HUDEP-2 (cell line): ENCODE results near the gene KCNK18.

ENCODE experiments used
- DNase-seq, 76 experiments: peaks; one replicate each; lab custom pipeline; 2025; ENCODE audit not compliant: unreplicated experiment in 76 of 76; lab: John Stamatoyannopoulos, UW

KCNK18 gene

DNA sequence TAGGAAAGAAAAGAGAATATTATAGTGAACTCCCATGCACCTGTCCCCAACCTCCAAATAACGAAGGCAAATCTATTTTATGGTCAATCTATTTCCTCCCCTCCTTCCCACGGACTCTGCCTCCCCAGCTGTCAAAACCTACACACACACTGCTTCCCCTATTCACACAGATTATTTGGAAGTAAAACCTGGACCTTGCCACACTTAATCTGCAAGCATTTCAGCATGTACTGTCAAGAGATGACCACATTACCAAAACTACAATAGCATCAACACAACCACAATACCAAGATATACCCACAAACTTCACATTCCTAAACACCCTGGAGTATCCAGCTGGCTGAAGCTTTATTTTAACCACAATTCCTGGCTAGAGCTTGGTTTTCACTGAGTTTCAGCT, 27.8 kb upstream of the KCNK18 start:
- DNase-seq = no peak

DNA sequence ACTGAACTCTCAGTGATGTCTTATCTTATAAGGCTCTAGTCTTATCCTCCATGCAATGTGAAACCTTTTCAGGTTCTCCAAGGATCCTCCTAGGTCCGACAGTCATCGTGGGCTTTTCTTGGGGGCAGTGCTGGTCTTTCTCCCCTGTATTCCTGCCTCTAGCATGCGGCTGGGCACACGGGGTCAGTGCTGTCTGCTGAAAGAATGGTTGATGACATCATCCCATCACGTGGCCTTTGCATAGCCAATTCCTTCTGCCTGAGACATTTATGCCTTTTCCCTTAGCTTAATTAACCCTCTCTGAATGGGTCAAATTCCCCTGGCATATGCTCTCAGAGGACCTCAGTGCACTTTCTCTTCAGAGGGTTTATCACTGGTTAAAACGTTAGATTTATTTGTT, 27.0 kb upstream of the KCNK18 start:
- DNase-seq = no peak

DNA sequence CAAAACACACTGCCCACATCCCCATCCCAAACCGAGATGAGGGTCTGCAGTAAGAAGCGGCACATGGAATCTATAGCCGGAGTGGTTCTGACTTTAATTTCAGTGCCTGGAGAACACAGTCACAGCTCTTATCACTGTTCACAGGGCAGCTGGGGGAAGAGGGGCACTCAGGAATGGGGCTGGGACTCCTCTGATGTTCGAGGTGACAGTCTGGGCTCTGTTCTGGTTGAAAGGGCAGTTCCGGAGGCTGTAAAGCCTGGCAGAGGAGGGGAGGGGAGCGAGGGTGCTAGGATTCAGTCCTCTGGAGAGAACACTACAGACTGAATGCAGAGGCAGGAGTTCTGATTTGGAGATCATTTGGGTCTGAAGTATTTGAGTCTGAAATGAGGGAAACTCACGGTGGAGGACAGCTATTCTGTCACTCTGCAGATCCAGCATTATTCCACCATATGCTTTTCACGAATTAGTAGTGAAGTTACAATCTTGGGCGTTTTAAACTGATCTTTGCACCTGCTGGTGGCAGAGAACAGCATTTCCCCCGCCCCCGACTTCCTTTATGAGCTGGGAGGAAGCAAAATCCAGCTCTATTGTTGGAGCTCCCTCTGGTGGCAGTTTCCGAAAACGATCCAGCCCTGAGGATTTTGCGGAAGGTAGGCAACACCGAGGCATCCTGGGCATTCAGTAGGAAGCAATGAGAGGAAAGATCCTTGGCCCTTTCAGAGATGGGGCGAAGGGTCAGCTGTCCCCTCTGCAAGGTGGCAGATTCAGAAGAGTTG, 22.7 kb upstream of the KCNK18 start:
- peak in 69 of 76 experiments; percentile 4 to 88 (median 49) for DNase-seq

DNA sequence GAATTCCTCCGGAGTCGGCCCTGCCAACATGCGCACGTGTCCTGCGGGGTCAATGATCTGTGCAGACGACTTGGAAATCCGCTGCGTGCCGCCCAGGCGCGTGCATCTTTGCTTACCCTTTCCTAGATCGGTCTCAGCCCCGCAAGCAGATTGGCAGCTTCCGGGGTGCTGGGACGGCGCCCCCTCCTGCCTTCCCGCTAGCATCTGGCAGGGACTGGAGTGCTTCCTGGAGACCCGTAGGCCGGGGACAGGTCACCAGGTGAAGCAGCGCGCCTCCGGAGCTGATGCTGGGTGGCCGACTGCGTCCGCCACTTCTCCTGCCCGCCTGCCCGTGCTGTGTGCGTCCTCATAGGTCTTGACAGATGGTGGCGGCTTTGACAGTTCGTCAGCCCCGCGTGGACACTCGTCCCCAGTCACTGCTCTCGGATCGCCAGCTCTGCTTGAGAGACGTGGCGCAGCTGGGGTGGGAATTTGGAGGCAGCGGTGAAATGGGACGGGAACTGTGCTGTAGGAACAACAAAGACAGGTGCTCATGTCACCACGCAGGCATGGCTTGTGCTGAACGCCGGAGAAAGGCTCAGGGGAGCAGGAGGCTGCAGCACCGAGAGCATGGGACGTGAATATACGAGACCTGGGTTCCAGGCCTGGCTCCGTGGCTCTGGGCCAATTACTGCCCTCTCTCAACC, 21.9 kb upstream of the KCNK18 start:
- peak in 9 of 76 experiments; percentile 8 to 88 (median 39) for DNase-seq

DNA sequence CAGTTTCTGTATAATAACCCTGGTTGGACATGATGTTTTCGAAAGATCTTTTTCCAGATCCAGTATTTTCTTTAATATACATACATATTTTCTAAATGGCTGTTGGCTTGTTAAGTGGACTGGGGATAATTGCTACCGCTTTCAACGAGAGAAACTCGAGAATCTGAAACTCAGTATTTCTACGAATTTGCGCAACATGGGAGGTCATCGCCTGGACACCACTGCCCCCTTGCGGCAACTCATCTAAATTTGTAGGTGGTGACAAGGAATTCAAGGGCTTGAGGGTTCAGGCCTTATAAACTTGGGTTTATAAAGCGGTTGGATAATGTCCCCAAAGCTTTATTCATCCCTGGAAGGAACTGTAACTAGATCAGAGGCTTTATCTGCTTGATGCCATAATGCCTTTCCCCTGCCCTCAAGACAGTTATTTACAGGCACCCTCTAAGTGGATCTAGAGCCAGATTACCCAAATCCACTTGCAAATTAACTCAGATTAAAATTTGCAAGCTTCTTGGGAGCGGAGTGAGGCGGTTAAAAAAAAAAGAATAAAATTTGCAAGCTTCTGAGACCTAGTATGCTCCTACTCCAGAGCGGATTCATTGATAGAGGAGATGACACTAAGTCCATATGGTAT, 21.3 kb upstream of the KCNK18 start:
- peak in 61 of 76 experiments; percentile 2 to 78 (median 46) for DNase-seq

DNA sequence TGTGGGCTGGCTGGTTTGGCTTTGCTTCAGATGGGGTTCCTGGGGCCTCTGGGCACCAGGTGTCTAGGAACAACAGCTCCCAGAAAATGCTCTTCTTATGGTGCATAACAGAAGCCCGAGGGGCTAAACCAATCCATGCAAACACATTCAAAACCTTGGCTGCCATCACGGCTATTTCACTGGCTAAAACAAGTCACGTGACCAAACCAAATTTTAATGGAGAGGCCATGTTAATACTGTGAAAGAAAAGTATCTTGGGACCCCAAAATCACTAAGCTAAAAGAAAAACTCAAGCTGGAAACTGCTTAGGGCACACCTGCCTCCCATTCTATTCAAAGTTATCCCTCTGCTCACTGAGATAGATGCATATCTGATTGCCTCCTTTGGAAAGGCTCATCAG, 19.1 kb upstream of the KCNK18 start:
- no peak for DNase-seq

DNA sequence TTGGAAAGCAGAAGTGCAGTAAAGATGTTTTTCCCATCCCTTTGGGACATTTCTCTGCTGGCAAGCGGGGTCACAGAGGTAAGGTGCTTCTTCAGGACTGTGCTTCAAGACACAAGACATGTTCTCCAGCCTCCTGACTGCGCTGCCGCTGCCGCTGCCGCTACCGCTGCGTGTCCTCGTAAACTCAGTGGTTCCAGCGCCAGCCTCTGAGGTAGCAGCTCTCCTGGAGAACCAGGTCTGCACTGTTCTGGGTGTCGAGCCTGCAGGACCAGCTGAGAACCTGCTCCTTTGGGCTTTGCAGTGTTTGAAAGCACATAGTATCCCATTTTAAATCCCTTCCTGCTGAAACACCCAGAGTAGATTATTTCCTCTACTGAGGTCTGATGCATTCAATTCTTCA, 13.0 kb upstream of the KCNK18 start:
- no peak for DNase-seq

DNA sequence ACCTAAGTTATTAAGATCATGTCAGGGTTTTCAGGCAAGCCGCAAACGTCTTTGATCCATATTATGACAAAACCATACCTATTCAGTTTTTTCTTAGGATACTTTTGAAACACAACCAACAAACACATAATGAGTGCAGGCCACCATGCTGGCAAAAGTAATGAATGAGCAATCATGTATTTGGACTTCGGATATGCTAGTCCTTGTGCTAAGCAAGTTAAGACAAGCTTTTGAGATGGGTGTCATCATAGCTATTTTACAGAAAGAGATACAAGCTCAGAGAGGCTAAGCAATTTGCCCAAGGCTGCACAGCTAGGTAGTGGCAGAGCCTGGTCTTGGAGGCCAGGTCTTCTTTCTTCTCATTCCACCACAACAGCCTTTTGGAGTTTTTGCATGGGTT, 12.5 kb upstream of the KCNK18 start:
- no peak for DNase-seq

DNA sequence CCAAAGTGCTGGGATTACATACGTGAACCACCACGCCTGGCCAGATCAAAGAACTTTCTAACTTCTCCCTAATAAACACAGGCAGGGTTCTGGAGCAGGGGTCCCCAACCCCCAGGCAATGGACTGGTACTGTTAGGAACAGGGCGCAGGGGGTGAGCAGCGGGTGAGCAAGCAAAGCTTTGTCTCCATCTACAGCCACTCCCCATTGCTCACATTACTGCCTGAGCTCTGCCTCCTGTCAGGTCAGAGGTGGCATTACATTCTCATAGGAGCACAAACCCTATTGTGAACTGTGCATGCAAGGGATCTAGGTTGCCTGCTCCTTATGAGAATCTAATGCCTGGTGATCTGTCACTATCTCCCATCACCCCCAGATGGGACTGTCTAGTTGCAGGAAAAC, 11.5 kb upstream of the KCNK18 start:
- DNase-seq = peak in 1 of 76 experiments; percentile 2

DNA sequence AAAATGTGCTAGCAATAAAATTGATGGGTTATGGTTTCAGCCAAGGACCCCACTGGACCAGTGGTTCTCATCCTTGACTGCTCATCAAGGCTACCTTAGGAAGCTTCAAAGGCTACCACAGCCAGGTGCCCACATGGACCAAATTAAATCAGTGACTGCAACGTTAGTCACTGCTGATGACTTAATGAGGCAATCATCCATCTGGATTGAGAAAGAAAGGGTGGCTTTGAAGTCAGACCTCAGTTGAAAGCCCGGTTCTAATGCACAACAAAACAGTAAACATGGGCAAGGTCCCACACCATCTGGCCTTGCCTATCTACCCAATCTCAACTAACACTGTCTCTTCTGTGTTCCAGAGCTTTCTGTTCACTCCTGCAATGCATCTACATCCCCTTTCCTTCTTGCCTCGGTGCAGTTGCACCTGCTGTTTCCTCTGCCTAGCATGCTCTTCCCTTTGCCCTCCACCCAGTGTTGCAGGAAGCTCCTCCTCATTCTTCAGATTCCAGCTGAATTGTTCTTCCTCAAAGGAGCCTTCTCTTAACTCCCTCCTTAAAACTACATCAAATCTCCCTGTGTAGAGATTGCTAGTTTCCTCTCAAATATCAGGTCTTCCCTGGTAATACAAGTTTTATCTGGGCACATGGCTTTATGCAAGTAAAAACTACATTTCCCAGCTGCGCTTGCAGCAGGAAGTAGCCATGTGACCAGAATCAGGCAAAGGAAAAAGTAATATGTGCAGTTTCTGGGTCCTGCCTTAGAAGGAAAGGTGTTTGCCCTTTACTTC, 10.3 kb upstream of the KCNK18 start:
- DNase-seq = no peak

DNA sequence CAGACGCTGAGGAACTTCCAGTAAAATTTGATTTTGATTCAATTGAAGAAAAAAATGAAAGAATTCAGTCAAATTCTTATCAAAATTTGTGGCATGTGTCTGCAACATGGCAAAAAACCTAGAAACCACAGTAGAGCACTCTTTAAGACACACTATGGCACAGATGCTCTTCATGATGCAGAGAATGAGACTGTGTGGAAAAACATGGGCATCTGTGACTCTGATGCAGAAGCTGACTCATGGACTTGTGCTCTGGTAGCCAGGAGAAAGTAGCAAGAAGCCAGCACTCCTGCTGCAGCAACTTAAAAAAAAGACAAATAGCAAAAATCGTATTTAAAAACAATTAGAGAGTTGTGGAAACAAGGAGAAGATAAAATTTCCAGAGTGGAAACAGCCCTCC, 8.9 kb upstream of the KCNK18 start:
- DNase-seq = no peak

DNA sequence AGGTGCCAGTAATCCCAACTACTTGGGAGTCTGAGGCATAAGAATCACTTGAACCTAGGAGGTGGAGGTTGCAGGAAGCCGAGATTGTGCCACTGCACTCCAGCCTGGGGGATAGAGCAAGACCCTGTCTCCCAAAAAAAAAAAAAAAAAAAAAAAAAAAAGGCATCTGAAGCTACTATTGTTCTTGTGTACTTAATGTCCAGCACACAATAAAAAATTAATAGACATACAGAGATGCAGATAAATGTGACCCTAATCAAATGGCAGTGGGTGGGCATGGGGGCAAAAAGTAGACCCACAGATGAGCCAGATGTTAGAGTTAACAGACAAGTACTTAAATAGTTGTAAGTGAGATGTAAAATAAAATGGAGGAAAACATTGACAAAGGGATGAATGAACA, 7.7 kb upstream of the KCNK18 start:
- DNase-seq = no peak

DNA sequence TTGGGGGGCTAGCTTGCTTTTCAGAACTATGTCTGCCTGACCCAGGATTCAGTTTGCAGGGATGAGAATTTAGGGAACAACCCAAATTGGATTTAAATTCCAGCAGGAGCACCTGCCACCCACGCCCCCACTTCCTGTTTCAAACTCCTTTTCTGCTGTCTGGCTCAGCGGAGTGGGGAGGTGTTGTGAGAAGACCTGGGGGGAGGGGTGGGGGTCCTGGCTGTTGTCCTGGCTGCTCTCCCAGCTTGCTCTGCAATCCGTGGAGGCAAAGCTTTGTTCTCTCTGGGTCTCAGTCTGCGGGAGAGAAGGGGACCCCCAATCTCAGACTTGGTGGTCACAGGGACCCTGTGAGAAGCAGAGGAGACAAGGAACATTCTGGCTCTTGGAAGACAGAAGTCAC, 799 bp downstream of the KCNK18 start:
- no peak for DNase-seq

DNA sequence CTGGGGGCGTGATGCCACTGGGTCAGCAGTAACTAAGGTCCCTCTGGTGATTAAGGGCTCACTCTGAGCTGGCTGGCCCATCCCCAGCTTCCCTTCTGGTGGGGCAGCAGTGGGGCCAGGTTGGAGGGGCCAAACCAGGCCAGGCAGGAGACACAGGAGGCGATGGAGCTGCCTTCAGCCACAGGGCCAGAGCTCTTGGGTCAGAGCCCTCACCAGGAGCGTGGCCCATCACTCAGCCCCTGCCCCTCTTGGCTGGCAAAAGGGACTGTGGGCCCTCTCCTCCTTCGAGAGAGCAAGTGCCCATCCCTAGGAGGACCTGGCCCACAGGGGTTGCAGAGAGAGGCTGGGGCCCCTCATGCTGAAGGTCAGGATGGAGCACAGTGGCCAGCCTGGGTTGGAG, 4.5 kb downstream of the KCNK18 start:
- DNase-seq = no peak

DNA sequence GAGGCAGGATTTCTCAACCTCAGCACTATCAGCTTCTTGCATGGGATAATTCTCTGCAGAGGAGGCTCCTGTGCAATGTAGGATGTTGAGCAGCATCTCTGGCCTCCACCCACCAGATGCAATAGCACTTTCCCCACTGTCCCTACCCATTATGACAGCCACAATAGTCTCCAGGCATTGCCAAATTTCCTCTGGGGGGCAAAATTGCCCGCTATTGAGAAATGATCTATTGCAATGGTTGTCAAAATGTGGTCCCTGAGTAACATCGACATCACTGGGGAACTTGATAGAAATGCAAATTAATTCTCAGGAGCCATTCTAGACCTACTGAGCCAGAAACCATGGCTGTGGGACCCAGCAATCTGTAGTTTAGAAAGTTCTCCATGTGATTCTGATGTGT, 7.0 kb downstream of the KCNK18 start:
- no peak for DNase-seq

DNA sequence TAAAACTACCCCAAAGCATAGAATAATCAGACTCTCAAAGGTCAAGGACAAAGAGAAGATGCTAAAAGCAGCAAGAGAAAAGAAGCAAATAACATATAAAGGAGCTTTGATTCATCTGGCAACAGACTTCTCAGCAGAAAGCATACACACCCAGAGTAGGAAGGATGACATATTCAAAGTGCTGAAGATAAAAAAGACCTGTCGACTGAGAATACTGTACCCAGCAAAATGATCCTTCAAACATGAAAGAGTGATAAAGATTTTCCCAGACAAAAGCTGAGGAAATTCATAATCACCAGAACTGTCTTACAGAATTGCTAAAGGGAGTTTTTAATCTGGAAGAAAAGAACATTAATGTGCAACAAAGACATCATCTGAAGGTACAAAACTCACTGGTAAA, 14.9 kb downstream of the KCNK18 start:
- DNase-seq = no peak

DNA sequence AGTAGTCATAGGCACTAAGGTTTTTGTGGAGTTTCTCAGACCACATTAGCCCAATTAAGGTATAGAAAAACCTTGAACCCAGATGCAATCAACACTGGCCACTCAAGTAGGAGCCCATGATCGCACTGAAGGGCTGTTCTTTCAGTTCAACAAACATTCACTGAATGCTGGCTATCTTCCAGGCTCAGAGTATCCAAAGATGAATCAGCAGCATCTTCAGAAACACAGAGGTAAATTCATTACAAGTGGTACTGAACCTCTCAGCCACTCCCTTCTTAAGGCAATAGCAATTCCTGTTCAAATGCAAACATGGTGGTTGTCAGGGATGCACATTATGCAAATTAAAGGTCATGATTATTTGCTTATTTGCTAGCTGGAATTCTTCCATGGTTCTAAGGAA, 17.1 kb downstream of the KCNK18 start:
- DNase-seq = no peak

DNA sequence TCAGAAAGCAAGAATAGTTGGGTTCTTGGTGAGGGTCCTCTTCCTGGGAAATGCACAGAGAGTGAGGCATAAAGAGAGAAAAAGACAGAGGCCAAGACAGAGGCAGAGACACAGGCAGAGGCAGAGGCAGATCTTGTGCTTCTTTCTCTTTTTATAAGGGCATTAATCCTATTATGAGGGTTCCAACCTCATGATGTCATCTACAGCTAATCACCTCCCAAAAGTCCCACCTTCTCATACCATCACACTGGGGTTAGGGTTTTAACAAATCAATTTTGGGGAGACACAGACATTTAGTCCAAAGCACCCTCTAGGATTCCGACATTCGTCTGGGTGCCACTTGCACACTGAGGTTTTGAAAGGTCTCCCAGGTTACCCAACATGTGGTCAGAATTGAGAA, 17.8 kb downstream of the KCNK18 start:
- DNase-seq = no peak

DNA sequence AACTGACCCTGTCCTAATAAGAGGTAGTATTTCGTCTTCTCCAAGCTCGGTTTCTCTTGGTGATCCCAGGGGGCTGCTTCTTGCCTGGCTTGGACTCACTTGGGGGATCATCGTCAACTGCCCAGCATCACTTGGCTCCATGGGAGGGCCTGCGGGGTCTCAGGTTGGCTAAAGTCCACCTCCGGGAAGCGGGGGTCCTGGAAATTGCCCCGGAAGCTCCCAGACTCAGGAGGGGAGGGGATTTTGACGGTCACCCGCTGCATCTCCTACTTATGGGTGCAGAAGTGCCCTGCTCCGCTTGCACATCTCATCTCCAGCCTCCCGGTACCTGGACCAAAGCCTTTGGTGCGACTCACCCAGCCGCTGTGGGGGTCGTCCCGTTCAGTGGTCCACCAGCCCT, 18.7 kb downstream of the KCNK18 start:
- no peak for DNase-seq

DNA sequence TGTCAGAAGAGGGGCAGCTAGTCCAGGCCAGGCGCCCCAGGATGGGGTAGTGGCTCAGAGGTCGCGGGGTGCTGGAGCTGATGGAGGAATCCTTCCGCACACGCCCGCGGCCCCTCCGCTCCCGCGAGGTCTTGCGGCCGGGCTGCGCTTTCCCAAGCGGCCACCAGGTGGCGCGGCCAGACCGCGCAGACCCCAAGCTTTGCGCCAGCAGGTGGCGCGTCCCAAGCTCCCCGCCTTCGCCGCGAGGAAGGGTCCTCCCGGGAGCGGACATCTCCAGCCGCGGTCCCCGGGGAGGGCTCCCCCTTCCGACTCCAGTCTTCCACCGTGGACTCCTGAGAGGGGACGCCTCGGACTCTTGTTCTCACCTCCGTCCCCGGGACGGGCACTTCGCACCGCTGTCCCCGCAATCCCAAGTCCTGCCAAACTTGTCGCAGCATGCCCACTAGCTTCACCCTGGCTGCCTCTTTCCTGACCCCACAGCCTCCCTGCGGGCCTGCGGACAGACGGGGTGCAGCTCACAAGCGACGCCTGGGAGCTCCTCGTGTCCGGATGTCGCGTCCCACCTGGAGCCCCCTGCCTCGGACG, 19.4 kb downstream of the KCNK18 start:
- peak in 48 of 76 experiments; percentile 2 to 72 (median 32) for DNase-seq
